GM12864 (cell line): ENCODE results near the gene TMEM174.

Experiments used
- DNase-seq: peaks from one replicate; pipeline ENCODE4 v3.0.0-alpha.2; 2011; ENCODE audit warnings: low read depth
- H3K4me3 ChIP-seq: 2 replicates; pipeline ENCODE4 v1.5.1; 2011; ENCODE audit warnings: mild to moderate bottlenecking, low read depth, low read length, control low read depth
- TF ChIP-seq, protein P1 (sequence below): IDR thresholded peaks from 2 replicates; pipeline ENCODE4 v1.5.1; 2011; ENCODE audit warnings: low read depth, mild to moderate bottlenecking, moderate library complexity, low read length, control low read depth, inconsistent platforms; ENCODE audit errors: missing control alignments

Gene TMEM174

GRCh38 chr5:73179730-73180129, 6.7 kb downstream of the TMEM174 start:
- TF ChIP-seq, protein P1, sequence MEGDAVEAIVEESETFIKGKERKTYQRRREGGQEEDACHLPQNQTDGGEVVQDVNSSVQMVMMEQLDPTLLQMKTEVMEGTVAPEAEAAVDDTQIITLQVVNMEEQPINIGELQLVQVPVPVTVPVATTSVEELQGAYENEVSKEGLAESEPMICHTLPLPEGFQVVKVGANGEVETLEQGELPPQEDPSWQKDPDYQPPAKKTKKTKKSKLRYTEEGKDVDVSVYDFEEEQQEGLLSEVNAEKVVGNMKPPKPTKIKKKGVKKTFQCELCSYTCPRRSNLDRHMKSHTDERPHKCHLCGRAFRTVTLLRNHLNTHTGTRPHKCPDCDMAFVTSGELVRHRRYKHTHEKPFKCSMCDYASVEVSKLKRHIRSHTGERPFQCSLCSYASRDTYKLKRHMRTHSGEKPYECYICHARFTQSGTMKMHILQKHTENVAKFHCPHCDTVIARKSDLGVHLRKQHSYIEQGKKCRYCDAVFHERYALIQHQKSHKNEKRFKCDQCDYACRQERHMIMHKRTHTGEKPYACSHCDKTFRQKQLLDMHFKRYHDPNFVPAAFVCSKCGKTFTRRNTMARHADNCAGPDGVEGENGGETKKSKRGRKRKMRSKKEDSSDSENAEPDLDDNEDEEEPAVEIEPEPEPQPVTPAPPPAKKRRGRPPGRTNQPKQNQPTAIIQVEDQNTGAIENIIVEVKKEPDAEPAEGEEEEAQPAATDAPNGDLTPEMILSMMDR: no peak

DNA sequence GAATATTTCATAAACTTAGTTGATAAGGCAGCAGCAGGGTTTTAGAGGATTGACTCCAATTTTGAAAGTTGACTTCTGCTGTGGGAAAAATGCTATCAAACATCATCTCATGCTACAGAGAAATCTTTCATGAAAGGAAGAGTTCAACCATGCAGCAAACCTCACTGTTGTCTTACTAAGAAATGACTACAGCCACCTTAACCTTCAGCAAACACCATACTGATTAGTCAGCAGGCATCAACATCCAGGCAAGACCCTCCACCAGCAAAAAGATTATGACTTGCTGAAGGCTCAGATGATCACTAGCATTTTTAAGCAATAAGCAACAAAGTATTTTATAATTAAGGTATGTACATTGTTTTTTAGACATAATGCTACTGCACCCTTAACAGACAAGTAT, 7.6 kb downstream of the TMEM174 start:
- TF ChIP-seq, protein P1: no peak
- DNase-seq: no peak
- no peak overlapping the region for H3K4me3 ChIP-seq

More at GRCh38 chr5:73179730-73180129, 6.7 kb downstream of the TMEM174 start:
- DNase-seq: no peak
- H3K4me3 ChIP-seq: no peak overlapping the region

DNA sequence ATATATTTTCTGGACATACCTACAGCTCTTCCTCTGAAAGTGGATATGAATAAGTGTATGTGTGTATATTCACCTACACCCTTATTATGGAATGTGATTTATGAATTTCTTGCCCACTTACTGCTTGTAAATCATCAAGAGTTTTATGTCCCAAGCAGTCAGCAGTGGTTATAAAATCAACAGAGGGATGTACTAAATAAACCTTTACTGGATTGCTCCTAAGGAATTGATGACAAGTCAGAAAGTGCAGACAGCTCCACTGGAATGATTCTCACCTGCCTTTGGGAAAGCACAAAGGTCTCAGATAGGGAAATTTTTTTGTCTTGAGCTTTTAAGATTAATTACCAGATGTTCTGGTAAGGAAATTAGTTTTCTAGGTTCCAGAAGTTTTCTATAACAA, 9.3 kb downstream of the TMEM174 start:
- TF ChIP-seq, protein P1: no peak
- DNase-seq: no peak
- no peak overlapping the region for H3K4me3 ChIP-seq

GRCh38 chr5:73183000-73183399, 10.0 kb downstream of the TMEM174 start:
- TF ChIP-seq, protein P1: no peak
- DNase-seq: no peak
- H3K4me3 ChIP-seq: no peak overlapping the region

DNA sequence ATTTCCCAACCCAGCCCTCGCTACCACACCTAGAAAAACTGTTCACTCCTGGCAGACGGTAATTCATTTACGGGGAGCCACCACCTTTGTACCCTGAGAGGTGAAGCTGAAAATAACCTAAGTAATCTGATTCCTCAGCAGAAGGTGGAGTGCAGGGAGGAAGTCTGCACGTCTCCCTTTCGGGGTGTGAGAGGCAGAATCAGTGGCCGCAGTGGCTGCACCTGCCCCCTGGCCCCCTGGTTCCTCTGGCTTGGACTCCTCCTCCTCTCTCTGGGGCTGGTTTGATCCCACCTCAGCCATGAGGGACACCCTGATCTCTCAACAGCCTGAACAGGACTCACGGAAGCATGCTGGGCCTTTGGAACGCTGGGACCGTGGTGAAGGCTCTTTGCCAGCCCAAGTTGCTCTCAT, 10.5 kb downstream of the TMEM174 start:
- DNase-seq: no peak
- TF ChIP-seq, protein P1: no peak
- no peak overlapping the region for H3K4me3 ChIP-seq

DNA sequence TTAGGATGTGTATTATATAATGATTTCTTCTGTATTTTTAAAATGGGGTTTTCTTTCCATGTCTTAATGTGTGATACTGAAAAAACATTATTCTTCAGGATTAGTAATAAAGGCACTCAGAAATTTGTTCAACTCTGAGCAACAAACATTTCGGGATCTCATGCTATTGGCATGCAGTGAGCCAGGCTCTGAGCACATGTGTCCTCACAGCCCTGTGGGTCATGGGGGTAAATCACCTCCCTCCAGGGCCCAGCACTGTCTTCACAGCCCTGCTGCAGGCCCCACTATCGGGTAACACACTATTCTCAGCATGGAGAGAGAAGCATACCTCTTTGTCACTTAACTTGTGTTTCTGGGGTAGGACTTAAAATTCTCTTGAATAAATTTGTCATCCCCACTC, 14.0 kb downstream of the TMEM174 start:
- DNase-seq: no peak
- TF ChIP-seq, protein P1: no peak
- no peak overlapping the region for H3K4me3 ChIP-seq

GRCh38 chr5:73188764-73189531, 16.0 kb downstream of the TMEM174 start:
- no peak overlapping the region for H3K4me3 ChIP-seq
- no peak for DNase-seq
- TF ChIP-seq, protein P1: no peak
